Measurements from ENCODE around the gene CRY1.
"Not testable (repeated sequence)": the region's sequence is repeated elsewhere in the genome, so short reads cannot be mapped to it uniquely, and the experiment has no call there.

Gene CRY1

DNA sequence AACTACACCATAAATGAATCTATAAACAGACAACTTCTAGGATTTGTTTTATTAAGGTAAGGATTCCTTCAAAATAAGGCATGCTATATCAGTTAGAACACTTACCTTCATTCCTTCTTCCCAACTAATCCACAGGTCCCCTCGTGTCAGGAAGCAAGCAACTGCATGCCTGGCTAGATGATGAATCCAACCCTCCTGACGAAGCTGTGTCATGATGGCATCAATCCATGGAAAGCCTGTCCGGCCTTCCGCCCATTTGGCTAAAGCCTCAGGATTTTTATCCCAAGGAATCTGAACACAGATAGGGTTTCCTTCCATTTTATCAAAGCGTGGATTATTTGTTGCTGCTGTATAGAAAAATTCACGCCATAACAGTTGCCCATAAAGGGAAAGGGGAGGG is 93.9 kb downstream of the CRY1 start:
- peak in 1 of 14 donors; percentile 49 for DNase-seq

DNA sequence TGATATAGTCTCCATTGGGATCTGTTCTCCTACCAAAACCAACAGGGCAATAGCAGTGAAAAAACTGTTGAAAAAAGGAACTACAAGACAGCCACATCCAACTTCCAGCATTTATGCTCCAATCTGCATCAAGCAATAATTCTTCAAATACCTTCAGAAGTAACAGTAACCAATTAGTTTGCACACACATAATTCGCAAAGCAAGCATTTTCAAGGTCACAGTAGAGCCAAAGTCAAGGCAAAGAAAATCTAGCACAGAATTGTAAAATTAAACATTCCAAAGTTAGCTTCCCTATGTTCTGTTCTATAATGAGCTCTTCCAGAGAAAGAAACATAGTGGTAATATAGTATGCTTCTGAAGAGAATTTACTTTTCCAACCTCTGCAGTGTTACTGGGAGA is 95.4 kb downstream of the CRY1 start:
- DNase-seq, result no peak

DNA sequence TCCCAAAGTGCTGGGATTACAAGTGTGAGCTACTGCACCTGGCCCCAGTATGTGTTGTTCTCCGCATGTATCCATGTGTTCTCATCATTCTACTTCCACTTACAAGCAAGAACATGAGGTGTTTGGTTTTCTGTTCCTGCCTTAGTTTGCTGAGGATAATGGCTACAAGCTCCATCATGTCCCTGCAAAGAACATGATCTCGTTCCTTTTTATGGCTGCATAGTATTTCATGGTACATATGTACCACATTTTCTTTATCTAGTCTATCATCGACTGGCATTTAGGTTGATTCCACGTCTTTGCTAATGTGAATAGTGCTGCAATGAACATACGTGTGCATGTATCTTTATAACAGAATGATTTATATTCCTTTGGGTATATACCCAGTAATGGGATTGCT is 97.2 kb downstream of the CRY1 start:
- not testable (repeated sequence) for DNase-seq

DNA sequence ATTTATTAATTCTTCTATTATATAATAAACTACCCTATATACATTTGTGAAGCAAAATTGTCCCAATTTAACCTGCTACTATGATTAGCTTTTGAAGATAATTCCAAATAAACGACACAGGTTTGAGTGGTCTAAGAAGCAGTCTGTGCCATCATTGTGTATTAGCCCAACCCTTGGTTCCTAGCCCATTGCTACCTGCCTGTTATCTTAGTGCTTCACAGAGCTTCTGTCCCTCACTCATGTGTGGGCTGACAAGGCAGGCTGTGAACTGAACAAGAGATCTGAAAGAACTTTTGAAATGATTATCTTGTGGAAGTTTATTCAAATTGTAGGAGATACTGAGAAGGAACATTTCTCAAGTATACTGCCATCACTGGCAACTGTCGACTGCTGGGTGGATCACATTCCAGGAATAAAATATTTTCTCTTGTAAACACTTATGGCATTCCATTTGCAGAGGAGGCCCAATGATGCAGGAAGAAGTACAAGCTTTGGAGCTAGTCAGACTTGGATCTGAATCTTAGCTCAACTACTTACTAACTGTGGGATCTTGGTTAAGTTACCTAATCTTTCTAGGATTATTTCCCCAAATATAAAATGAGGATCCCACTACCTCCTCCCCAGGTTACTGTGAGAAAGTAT is 98.6 kb downstream of the CRY1 start:
- no peak for DNase-seq

DNA sequence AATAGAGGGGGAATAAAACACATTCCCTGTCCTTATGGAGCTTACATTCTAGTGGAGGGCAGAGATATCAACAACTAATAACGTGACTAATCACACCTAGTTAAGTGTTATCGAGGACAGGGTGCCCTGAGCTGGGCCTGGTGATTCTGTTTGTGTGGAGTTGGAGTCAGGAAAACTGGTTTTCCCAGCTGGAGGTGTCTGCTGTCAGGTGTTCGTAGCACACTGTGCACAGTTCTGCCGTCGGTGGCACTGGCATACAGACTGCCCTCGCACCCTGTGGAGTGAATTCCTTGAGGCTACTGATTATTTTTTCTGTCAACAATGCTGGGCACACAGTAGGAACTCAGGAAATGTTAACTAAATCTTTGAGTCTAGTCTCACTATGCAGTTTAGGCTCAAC is 105.5 kb downstream of the CRY1 start:
- DNase-seq, result peak in 1 of 14 donors; percentile 6

DNA sequence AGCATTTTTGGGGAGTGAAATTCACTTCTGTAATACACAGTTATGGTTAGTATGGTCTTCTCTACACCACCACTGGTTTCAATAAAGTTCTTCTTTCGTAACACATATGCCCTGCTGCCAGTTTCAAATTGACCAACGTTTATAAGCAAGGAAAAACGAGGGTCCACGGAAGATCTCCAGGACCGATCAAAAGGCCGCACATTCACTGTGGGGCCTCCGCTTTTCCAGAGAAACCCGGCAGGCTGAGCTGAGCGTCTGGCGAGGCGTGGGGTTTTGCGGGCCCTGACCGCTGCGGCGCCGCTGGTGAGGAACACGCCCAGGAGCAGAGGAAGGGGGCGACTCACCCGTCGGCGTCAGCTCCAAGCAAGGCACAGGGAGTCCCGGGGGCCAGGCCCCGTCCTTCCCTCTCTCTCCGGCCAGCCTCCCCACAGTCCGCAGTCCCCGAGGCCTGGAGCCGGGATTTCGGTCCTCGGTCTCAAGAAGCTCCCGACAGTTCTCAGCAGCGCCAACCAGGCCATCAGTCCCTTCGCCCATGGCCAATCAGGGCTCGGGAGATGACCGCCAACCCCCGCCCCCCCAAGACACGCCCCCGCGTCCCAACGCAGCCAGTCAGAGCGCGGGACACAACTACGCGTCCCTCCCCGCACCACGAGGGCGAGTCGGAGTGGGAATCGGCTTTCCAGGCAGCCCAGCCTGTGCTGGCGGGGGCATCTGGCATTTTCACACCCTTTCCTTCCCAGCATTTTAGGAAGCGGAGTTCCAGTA is 106.5 kb downstream of the CRY1 start, which contains the start of gene MTERF2:
MTERF2 (minus strand) TSS at position 522 of the 765 bp plus-strand sequence. CDS start 8,432 bp downstream, outside the sequence.
- DNase-seq, result peak; percentile 61 to 98 (median 92)

DNA sequence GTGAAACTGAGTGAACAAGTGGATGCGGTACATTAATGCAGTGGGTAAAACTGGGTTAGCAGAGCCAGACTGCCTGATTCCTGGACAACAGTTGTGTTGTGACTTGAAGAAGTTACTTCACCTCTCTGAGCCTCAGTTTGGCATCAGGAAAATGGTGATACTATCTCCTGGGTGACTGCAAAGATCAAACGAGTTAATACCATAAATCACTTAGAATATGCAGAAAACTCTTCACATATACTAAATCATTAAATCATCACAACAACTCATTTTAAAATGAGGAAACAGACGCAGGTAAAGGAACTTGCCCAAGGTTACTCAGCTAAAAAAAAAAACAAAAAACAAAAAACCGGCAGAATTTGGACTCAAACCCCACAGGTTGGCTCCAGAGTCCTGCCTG is 107.2 kb downstream of the CRY1 start:
- DNase-seq, result no peak

DNA sequence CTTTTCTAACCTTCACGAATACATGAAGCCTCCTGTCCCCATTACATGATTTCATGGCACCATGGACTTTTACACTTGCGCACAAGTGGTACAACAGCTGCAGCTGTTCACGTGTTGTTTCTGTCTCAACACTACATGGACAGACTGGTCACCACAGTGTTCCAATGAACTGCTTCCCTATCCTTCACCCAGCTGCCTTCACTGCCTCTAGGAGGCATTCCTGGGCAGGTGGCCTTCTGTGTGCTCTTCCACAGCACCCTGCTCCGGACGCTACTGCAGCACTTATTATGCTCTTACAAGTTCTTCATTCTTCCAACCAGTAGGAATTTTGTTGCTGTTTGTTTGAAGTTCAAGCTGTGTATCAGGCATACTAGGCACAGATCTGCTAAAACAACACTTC is 107.9 kb downstream of the CRY1 start:
- peak in 1 of 14 donors; percentile 40 for DNase-seq

DNA sequence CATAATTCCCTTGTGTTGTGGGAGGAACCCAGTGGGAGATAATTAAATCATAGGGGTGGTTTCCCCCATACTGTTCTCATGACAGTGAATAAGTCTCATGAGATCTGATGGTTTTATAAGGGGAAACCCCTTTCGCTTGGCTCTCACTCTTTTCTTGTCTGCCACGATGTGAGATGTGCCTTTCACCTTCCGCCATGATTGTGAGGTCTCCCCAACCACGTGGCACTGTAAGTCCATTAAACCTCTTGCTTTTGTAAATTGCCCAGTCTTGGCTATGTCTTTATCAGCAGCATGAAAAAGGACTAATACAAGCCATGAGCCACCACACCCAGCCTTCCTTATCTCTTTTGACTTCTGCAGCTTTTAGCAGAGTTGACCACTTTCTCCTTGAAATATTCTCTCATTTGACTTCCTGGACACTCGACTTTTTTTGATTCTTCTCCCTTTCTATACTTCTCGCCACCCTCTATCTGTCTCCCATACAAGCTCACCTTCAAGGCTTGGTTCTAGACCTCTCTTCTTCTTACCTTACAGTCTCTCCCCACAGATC is 108.7 kb downstream of the CRY1 start:
- no peak for DNase-seq

DNA sequence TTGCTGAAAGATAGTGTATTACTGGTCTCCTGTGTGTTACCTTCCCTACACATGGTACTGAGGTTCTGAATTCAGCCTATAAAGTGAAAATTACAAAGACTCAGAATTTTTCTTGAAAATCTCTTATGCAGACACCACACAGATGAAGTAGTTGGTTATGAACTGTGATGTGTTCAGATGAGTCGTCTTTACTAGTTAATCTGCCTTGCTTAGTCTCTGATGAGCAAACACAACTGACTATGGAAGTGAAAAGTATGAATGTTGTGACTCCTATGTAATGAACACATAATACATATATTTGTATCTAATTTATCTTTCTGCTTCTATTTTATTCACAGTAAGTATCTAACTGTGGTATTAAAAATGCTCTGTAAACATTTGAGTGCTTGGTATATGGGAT is 111.1 kb downstream of the CRY1 start:
- no peak for DNase-seq

DNA sequence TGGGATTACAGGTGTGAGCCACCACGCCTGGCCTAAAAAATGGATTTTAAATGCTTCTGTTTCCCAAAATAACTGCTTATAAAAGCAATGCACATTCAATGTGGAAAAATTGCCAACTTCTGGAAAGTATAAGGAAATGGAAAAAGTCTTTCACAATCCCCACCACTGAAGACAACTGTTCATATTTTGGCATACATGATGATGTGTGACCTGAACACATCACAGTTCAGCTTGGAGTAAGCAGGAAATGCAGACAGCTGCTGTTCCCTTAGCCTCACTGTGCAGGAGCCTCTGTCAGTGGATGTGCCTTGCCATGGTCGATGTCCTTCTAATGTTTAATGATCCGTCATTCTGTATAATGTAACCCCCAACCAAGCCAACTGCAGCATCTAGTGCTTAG is 111.6 kb downstream of the CRY1 start:
- no peak for DNase-seq

DNA sequence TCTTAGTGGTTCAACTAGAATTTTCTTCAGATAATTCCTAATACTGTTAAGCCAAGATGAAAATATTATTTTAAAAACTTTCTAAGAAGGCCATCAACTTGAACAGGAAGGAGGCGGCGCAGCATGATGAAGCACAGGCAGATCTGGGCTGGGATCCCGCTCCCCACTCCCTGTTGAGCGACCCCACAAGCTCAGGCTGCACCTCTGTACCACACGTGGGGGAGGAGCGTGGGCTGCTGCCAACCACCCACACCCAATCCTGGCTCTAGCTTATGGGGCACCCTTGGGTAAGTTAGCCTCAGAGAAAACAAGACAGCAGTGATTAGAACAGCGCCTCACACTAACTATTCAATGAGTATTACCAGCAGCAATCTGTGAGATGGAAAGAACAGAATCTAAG is 112.4 kb downstream of the CRY1 start:
- no peak for DNase-seq

DNA sequence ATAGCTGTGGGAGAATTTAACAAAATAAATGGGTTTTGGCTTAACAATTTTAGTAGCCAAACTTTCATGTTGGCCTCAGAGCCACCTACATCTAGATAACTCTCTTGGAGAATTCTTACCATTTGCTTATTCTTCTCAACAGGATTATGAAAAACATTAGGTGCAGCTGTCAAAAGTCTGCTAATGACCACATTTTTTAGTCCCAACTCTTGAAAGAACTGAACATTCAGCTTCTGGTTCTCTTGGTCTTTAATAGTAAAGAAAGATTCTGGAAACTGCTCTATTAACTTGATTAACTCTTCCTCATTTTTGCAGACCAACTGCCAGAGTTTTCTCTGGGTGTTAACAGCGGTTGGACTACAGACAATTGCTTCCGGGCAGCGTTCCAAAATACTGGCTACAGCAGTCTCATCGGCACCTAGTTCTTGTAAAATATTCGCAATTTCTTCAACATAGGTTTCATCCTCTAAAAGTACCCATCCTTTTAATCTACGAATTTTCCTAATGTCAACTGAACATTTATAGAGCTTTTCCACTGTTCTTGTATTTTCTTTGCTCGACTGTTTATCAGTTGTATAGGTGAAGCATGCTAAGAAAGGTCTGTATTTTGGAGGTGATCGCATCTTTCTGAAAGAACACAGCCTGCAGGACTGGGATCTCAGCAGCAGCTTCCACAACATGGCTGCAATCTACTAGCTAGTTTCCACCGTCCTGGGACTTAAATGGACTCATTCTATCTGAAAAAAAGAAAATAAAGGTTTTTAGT is 115.1 kb downstream of the CRY1 start:
- peak in 4 of 14 donors; percentile 4 to 23 (median 14) for DNase-seq

DNA sequence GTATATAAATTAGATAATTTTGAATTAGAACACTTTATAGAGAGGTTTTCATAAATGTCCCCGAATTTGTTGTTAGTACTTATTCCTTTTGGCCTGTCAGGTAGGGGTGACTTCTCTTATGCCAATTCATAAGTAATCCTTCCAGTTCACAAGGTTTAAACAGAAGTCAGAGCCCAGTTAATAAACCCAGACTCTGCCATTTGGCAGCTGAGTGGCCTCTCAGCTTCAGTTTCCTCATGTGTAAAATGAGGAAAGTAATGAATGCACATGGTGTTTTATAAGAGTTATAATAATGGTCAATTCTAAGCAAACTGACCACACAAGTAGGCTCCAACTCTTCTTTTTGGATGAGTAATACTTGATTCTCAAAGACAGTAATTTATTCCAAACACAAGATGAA is 116.7 kb downstream of the CRY1 start:
- no peak for DNase-seq

DNA sequence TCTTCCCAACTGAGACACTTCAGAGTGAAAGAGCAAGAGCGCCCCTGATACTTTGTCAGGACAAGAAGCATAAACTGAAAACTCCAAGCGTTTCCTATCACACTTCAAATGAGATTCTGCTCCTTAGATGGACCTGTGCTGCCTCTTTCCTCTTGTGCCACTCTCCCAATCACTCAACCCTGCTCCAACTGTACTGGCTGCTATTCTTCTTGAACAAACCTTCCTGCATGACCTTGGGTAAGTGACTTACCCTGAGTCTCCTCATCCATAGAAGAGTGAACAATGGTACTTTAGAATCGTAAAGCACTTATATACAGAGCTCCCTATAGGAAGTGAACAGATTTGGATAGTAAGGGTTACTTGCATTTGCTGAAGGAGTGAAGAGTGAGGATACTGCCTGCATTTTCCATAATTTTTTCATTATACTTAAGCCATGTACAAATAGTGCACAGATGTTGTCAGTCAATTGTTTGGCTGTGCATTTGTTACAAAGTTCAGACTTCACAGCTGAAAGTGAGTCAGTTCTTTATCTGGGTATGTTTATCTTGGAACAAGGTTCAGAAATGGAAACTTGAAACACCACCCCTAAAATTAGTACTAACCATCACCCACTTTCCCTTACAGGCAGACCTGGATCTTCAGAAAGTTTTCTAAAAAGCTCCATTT is 117.2 kb downstream of the CRY1 start:
- no peak for DNase-seq

DNA sequence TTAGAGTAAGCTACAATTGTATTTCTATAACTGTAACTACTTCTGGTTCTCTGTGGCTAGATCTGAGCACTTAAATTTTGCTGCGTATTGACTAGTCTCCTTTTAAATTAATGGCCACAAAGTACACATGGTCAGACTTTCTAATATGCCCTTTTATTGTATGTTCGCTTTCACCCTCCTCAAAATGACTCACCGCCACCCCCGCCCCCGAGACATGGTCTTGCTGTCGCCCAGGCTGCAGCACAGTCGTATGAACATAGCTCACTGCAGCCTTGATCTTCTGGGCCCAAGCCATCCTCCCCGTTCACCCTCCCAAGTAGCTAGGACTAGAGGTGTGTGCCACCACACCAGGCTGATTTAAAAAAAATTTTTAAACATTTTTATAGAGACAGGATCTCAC is 118.3 kb downstream of the CRY1 start:
- no peak for DNase-seq

DNA sequence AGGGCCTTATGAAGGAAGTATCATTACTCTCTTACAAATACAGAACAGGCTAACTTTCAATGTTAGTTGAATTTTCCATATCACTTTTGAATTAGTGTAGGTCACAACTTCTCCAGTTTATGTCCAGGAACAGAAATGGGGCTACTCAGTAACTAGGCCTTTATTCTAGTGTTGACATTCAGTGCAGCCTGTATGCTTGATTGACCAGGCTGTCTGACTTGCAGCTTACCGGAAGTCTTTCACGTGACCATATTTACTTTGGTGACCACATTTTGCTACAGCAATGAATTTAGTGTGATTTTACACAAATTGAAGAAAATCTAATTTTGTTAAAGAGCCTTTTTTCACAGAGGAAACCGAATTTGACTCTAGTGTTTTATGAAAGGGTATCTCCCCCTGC is 118.8 kb downstream of the CRY1 start:
- DNase-seq, result no peak

DNA sequence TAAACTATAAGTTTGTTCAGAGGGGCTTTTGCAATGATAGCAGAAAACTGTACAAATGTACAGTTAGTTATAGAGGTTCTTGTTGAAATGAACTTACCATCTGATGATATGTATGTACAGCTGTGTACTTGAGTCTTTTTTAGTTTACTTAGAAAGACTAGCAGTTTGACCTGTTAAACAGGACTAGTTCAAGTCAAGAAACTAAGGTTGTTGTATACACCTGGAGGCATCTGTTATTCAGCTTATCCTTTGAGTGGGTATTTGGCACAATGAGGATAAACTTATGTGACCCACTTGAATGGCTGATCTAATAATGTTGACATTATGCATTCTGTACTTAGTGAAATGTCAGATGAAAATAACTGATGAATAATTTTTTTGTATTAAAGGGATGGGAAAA is 119.8 kb downstream of the CRY1 start:
- DNase-seq, result no peak

DNA sequence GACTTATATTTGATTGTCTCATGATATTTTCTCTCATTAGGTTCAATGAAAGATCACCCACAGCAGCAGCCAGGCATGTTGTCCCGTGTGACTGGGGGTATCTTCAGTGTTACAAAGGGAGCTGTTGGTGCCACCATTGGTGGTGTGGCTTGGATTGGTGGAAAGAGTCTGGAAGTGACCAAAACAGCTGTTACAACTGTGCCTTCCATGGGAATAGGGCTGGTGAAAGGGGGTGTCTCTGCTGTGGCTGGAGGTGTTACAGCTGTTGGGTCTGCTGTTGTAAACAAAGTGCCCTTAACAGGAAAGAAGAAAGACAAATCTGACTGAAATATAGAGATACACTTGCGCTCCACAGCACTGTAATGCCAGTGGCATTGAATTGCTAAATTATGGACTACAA is 122.3 kb downstream of the CRY1 start:
- DNase-seq, result no peak

DNA sequence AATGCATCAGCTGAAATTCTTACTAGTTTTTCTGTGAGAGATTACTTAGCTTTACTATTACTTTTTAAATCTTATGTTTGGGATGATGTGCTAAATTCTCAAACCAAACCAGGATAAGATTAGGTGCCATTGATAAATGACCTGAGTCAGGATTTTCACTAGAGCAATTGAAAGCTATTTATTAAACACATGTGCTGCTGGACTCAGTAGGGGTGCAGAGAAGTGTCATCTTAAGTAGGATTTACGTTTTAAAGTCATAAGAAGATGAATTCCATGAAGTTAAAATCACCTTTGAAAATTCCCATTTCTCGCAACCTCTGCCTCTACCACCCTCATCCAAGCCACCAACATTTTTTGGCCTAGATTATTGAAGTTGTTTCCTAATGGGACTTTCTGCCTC is 128.8 kb downstream of the CRY1 start:
- DNase-seq, result no peak

DNA sequence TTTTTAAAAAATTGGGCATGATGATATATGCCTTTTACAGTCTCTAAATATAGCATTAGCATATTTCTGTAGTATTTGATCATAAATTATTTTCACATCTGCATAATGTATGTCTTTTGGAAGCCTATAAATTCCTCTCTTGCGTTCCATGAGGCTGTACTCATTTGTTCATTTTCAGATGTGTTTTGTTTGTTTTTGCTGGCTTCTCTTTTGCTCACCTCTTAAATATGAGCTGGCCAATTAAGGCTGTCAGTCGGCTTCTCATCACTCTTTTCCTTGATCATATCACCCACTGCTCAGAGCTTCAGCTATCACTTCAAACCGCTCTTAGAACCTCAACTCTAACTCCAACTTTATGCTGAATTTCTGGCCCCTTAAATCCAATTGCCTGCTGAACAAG is 131.1 kb downstream of the CRY1 start:
- DNase-seq, result no peak

DNA sequence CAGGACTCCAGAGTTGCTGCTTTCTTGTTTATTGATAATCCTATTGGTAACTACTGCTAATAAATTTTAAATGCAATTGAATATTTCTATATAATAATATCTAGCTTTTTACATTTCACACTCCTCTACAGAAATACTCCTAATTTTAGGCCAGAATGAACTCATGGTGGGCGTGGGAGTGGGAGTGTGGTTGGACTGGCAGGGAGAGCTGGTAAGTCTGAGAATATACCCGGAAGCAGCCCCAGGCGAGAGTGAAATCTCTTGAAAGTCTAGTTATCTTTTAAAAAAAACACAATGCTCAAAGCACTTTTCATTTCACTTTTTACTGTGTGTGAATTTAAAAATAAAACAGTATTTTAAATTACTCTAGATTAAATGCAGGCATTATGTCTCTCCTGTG is 132.9 kb downstream of the CRY1 start:
- no peak for DNase-seq

DNA sequence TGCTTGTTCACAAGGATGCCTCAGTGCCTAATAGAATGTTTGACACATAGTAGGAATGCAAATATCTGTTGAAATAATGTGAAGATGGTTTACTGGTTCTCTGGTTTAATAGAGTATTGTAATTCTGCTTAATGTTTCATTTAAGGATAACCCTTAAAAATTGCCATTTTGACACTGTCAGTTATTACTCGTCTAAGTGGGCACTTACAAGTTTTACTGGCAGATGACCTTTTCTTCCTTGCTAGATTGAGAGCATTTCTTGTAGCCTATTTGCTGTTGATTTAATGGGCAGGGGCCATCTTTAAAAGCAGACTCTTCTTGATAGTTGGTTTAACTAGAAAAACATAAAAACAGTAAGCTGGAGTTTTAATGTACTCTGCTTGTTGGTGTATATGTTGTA is 135.8 kb downstream of the CRY1 start:
- DNase-seq, result no peak

Data from C1 segment of cervical spinal cord (tissue), 14 donors.